Naive B cell (primary cell): ENCODE results near the gene TERT. TPM values are rescaled to one million over a fixed set of nuclear protein-coding genes. Genes with fewer than 3 reads are reported as not detected.

Source experiments
- ATAC-seq, 2 donors: fragments of 150-1000 bp; cut with Tn5 transposase; 2 replicates each; pipeline ENCODE4 v1.10.0; 2021; ENCODE audit warnings: low read depth in 2 of 2, mild to moderate bottlenecking in 2 of 2, moderate library complexity in 2 of 2
- DNase-seq: peaks from one replicate; pipeline ENCODE4 v3.0.0; 2022
- H3K27ac Mint-ChIP-seq, 6 donors: one replicate each; pipeline ENCODE4 v1.8.0; 2020 to 2022; ENCODE audit warnings: mild to moderate bottlenecking in 6 of 6, mixed read lengths in 6 of 6, moderate library complexity in 5 of 6, inconsistent platforms in 2 of 6
- H3K27me3 Mint-ChIP-seq, 3 donors: one replicate each; pipeline ENCODE4 v1.8.0; 2021 to 2022; ENCODE audit warnings: mixed read lengths in 3 of 3, mild to moderate bottlenecking in 1 of 3
- H3K36me3 Mint-ChIP-seq, 2 donors: one replicate each; pipeline ENCODE4 v1.8.0; 2020 to 2022; ENCODE audit warnings: mixed read lengths in 2 of 2, inconsistent platforms in 1 of 2, mild to moderate bottlenecking in 1 of 2
- H3K4me1 Mint-ChIP-seq, 3 donors: one replicate each; pipeline ENCODE4 v1.8.0; 2020 to 2022; ENCODE audit warnings: mixed read lengths in 3 of 3, inconsistent platforms in 1 of 3, mild to moderate bottlenecking in 1 of 3, moderate library complexity in 1 of 3
- H3K4me3 Mint-ChIP-seq, 8 donors: one replicate each; pipeline ENCODE4 v1.8.0; 2020 to 2022; ENCODE audit warnings: mild to moderate bottlenecking in 8 of 8, mixed read lengths in 8 of 8, moderate library complexity in 8 of 8, inconsistent platforms in 2 of 8
- H3K9me3 Mint-ChIP-seq, 7 donors: one replicate each; pipeline ENCODE4 v1.8.0; 2020 to 2022; ENCODE audit warnings: mixed read lengths in 7 of 7, mild to moderate bottlenecking in 5 of 7, inconsistent platforms in 2 of 7, moderate library complexity in 1 of 7
- polyA plus RNA-seq, 6 donors: library from polyadenylated mRNA; unstranded; fragments of 300-500 nt; fragmentation: Illumina TruSeq; gene quantifications; one replicate each; pipeline ENCODE4 v1.2.3, GENCODE V29; 2021; ENCODE audit warnings: low read depth in 6 of 6

TERT gene
- polyA plus RNA-seq, 6 donors from 2014 or later, result not detected

DNA sequence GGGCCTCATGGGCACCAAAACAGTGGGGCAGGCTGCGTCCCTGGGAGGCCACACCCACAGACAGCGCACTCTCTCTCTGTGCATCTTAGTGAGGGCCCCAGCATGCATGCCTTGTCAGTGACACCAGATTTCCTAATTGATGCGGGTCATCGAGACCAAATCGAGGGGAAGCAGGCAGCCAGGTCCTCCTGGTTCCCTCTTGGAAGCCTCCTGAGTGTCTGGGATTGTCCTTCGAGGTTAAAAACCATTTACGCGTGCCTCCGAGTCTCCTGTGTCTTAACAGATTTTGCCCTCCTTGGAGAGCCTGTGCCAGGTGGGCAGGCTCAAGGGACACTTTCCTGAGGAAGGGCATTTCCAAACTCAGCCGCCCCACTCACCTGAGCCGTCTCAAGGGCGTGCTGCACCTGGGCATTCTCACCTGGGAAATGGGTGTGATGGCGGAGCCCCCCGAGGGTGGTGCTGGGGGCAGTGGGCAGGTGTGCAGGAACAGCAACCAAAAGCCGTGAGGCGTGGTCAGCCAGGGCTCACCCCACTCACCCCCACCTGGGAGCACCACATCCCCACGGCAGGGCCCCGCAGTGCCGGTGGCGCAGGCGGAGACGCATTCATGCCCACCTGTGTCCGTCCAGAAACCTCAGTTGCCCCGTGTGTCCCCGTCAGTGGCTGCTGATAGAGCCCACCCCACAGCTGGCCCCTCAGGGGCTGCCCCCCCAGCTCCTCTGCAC, 90.7 kb downstream of the TERT start:
- Mint-ChIP-seq H3K9me3 (no peaks in the 10 kb centered on the region), H3K27ac (no peak overlapping the region), H3K4me1 (no peaks in the 10 kb centered on the region), H3K36me3 (no peaks in the 10 kb centered on the region), H3K27me3 (peaks cover 4 to 17% (median 13%) of the 10 kb centered on the region in 3 donors), H3K4me3 (no peak overlapping the region)
- DNase-seq (no peak), ATAC-seq (no peak)

DNA sequence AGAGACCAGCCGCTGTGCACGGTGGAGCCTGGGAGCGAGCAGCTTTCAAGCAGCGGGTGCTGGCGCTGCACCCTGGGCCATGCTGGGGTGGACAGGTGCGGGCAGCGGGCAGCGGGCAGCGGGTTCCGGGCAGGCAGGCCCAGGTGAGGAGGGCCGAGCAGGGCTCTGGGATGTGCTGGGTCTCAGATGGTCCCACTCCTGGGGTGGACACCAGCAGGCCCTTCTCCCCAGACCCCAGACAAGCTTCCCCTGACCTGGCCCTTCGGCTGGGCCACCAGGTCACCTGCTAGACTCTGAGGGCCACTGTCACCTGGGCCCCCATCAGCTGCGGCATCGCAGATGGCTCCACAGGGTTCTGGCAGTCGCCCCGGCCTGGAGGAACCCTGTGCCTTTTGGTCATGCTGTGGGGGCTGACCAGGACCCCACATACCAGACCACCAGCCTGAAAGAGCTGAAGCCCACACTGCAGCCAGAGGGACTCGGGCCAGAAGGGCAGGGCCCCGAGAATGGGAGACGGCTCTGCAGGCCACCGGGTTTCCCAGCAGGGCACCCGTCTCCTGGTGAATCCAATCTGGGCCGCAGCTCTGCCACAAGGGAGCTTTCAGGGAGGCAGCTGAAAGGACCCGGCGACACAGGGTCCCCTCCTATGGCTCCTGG, 91.4 kb downstream of the TERT start:
- H3K27ac Mint-ChIP-seq, result no peak overlapping the region
- ATAC-seq (no peak), DNase-seq (no peak)
- H3K4me1 Mint-ChIP-seq, result no peaks in the 10 kb centered on the region
- no peak overlapping the region for H3K4me3 Mint-ChIP-seq
- H3K27me3 Mint-ChIP-seq, result peaks cover 4 to 17% (median 13%) of the 10 kb centered on the region in 3 donors
- no peaks in the 10 kb centered on the region for H3K36me3 Mint-ChIP-seq
- H3K9me3 Mint-ChIP-seq, result no peaks in the 10 kb centered on the region

Other genes with a start within 250 kb of the TERT start
- 10 to 100 TPM in 1 of 6 donors, 1 to 10 TPM in 5; 1.9 to 15.6 (median 5.8) TPM for gene SLC12A7, start 183.0 kb downstream of the TERT start, polyA plus RNA-seq
- gene SLC6A19, start 93.5 kb downstream of the TERT start, polyA plus RNA-seq, result not detected
- not detected for gene SLC6A18, start 69.7 kb downstream of the TERT start, polyA plus RNA-seq
- gene CLPTM1L, start 50.0 kb upstream of the TERT start, polyA plus RNA-seq, result 10 to 100 TPM; 24.5 to 65.2 (median 41.4) TPM
- gene SLC6A3, start 150.4 kb upstream of the TERT start, polyA plus RNA-seq, result under 1 TPM in 1 of 6 donors, not detected in 5; 0.09 TPM
- gene LPCAT1, start 228.9 kb upstream of the TERT start, polyA plus RNA-seq, result 10 to 100 TPM; 19.5 to 63.3 (median 52.7) TPM